Activated naive CD8-positive, alpha-beta T cell treated with anti-CD3 and anti-CD28 coated beads, Interleukin-2, amount 10 ng/mL, durations not matched to agents 7 days and 5 days (primary cell): Measurements from ENCODE around the gene CARS1. TPM values are rescaled to one million over a fixed set of nuclear protein-coding genes. Genes with fewer than 3 reads are reported as not detected.

Experiments used
- ATAC-seq: fragments of 150-1000 bp; cut with Tn5 transposase; one replicate; pipeline ENCODE4 v1.10.0; 2021; ENCODE audit warnings: low read depth, moderate library complexity
- POLR2A ChIA-PET: fragments of 350-600 bp; sonication (Branson Sonifier 250); formaldehyde crosslinking; loops from one replicate; lab custom pipeline; 2021; ENCODE audit warnings: antibody characterized with exemption; lab: Charles Lee
- DNase-seq: peaks from one replicate; pipeline ENCODE4 v3.0.0; 2021
- H3K27ac Mint-ChIP-seq: one replicate; pipeline ENCODE4 v1.8.0; 2022; ENCODE audit warnings: mild to moderate bottlenecking, mixed read lengths
- H3K27me3 Mint-ChIP-seq: one replicate; pipeline ENCODE4 v1.8.0; 2022; ENCODE audit warnings: mild to moderate bottlenecking, moderate library complexity, mixed read lengths
- H3K36me3 Mint-ChIP-seq: one replicate; pipeline ENCODE4 v1.8.0; 2021; ENCODE audit warnings: mild to moderate bottlenecking, mixed read lengths
- H3K4me1 Mint-ChIP-seq: one replicate; pipeline ENCODE4 v1.8.0; 2021; ENCODE audit warnings: mixed read lengths
- H3K4me3 Mint-ChIP-seq: one replicate; pipeline ENCODE4 v1.8.0; 2022; ENCODE audit warnings: mild to moderate bottlenecking, moderate library complexity, mixed read lengths
- H3K9me3 Mint-ChIP-seq: one replicate; pipeline ENCODE4 v1.8.0; 2021; ENCODE audit warnings: mixed read lengths
- total RNA-seq, 2 experiments: library from RNA; stranded (reverse); gene quantifications; one replicate each; pipeline ENCODE4 v1.2.3, GENCODE V29; 2021

CARS1 gene
- total RNA-seq, 2 experiments from 2014 or later, result 100 to 111 TPM

GRCh38 chr11:3002351-3002861, 54.8 kb downstream of the CARS1 start:
- no peak overlapping the region for H3K4me3 Mint-ChIP-seq
- POLR2A ChIA-PET, result interaction anchor here (5.3 kb wide), 1 partner anchor 13 kb away, joined by 37 read pairs; no protein-coding TSS in a partner anchor
- H3K9me3 Mint-ChIP-seq, result no peaks in the 10 kb centered on the region
- H3K4me1 Mint-ChIP-seq, result peaks cover 17% of the 10 kb centered on the region
- no peaks in the 10 kb centered on the region for H3K27me3 Mint-ChIP-seq
- DNase-seq, result no peak
- no peak for ATAC-seq
- H3K27ac Mint-ChIP-seq, result peak overlapping the region; percentile 40
- peaks cover 39% of the 10 kb centered on the region for H3K36me3 Mint-ChIP-seq

GRCh38 chr11:3001496-3001895, 55.7 kb downstream of the CARS1 start:
- Mint-ChIP-seq H3K27me3 (no peaks in the 10 kb centered on the region), H3K36me3 (peaks cover 39% of the 10 kb centered on the region), H3K27ac (peak overlapping the region; percentile 43), H3K4me3 (no peak overlapping the region), H3K4me1 (peaks cover 12% of the 10 kb centered on the region), H3K9me3 (no peaks in the 10 kb centered on the region)
- POLR2A ChIA-PET, result interaction anchor here (1.4 kb wide), 1 partner anchor 9 kb away, joined by 7 read pairs; the partner anchor contains the start of gene NAP1L4
- DNase-seq (no peak), ATAC-seq (no peak)

DNA sequence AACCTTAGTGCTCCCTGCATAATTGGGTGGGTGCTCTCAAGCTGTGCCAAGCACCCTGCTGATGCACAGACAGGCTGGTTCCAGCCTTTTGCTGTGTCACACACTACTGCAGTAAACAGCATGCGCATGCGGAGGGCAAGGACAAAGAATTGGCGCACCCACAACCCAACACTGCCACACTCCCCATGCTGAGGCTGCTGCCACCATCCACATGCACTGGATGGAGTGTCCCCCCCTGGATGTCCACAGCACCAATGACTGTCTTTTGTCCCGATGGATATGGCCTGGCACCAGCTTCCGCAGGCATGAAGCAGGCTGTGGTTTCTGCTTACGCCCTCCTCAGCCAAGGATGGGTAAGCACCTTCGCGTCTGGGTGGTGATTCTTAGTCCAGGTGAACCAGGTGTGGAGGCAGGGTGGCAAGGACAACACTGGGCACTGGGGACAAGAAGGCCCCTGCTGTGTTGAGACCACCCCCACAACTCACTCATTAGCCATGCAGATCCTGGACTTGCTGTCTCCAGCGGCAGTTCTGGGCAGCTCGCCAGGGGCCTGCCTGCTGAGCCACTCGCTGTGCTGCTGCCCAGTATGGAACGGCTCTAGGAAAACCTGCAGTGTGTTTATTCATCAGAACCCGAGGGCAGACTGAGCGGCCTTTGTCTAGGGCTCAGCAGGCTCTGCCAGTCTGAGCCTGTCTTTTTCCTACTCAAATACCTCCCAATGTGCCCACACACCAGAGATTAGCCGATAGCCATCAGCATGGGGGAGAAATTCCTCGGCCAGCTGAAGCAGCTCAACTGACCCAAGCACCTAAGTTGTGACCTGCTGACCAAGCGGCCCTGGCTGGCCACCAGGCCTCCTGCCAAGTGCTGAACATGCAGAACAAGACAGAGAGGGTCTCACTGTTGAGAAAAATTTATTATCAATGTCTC, 56.9 kb downstream of the CARS1 start:
- H3K4me1 Mint-ChIP-seq, result peaks cover 6% of the 10 kb centered on the region
- H3K27me3 Mint-ChIP-seq, result no peaks in the 10 kb centered on the region
- H3K36me3 Mint-ChIP-seq, result peaks cover 36% of the 10 kb centered on the region
- H3K27ac Mint-ChIP-seq, result no peak overlapping the region
- H3K9me3 Mint-ChIP-seq, result no peaks in the 10 kb centered on the region
- DNase-seq, result no peak
- POLR2A ChIA-PET, result interaction anchor here (1.4 kb wide), 1 partner anchor 8 kb away, joined by 7 read pairs; the partner anchor contains the start of gene NAP1L4
- no peak overlapping the region for H3K4me3 Mint-ChIP-seq
- no peak for ATAC-seq

DNA sequence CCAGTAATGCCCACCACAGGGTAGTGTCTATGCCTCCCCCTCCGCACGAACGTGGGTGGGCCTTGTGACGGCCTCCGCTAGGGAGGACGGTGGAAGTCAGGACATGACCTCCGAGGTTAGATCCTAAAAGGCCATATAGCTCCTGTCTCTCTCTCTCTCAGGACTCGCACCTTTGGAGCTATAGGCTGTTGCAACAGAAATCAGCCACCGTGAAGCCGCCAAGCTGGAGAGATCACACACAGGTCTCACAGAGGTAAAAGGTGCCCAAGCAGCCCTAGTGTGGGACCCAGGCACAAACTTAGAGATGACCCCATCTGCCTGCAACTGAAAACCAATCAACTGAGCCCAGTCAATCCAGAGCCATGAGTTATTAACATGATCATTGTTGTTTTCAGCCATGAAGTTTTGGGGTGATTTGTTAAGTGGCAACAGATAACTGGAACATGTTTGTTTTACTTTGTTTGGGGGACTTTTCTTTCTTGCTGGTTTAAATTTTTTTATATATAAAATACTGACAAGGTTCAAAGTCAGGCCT, 57.7 kb downstream of the CARS1 start:
- H3K36me3 Mint-ChIP-seq, result peaks cover 36% of the 10 kb centered on the region
- POLR2A ChIA-PET, result no interaction called here
- H3K27me3 Mint-ChIP-seq, result no peaks in the 10 kb centered on the region
- ATAC-seq (no peak), DNase-seq (no peak)
- H3K9me3 Mint-ChIP-seq, result no peaks in the 10 kb centered on the region
- H3K27ac Mint-ChIP-seq, result no peak overlapping the region
- peaks cover 5% of the 10 kb centered on the region for H3K4me1 Mint-ChIP-seq
- H3K4me3 Mint-ChIP-seq, result no peak overlapping the region

- peaks cover 25% of the 10 kb centered on the region for H3K36me3 Mint-ChIP-seq
- H3K4me3 Mint-ChIP-seq, result no peak overlapping the region
- H3K9me3 Mint-ChIP-seq, result no peaks in the 10 kb centered on the region
- H3K4me1 Mint-ChIP-seq, result peaks cover 2% of the 10 kb centered on the region
- POLR2A ChIA-PET, result interaction anchor here (0.6 to 2.2 kb wide), 5 partner anchors 9 to 24 kb away, joined by 3 to 11 read pairs (median 4); no protein-coding TSS in a partner anchor
- no peak overlapping the region for H3K27ac Mint-ChIP-seq
- DNase-seq, result no peak
- ATAC-seq, result no peak
- H3K27me3 Mint-ChIP-seq, result no peaks in the 10 kb centered on the region
Observed at GRCh38 chr11:2998073-2998850, 59.0 kb downstream of the CARS1 start.

DNA sequence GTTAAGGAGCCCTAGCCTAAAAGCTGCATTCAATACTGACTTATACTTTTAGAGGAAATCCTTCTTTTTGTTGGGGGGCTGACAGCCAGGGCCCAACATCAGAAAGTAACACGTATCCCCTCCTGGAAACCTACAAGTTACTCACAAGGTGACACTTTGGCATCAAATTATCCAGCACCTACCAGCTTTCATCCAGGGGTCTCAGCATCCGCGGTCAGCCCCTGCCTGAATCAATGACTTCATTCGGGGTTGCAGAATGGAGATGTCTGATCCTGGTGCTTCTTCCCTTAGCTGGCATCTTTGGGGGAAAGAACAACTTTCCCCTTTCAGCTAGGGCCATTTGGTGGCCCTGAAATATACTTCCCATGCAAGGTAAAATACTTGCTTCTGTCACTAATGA, 59.8 kb downstream of the CARS1 start:
- ATAC-seq, result no peak
- no peaks in the 10 kb centered on the region for H3K27me3 Mint-ChIP-seq
- peaks cover 2% of the 10 kb centered on the region for H3K4me1 Mint-ChIP-seq
- no peaks in the 10 kb centered on the region for H3K9me3 Mint-ChIP-seq
- H3K27ac Mint-ChIP-seq, result no peak overlapping the region
- H3K4me3 Mint-ChIP-seq, result no peak overlapping the region
- DNase-seq, result no peak
- peaks cover 17% of the 10 kb centered on the region for H3K36me3 Mint-ChIP-seq
- POLR2A ChIA-PET, result interaction anchor here (1.0 to 2.2 kb wide), 4 partner anchors 9 to 25 kb away, joined by 4 to 11 read pairs (median 4); no protein-coding TSS in a partner anchor

DNA sequence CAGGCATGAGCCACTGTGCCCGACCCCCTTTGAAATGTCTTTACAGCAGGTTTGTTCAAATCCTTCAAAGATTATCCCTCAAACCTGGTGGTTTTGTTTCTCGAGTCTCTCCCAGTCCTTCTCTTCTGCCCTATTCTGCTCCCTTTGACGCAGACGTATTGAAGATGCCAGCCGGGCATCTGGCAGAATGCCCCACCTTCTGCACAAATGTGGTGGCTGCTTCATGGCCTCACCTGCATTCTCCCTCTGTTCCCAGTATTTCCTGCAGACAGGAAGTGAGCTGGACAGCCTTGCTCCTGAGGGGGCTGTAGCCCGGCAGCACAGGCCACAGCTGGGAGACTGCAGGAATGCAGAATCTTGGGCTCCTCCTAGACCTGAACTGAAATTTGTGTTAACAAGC, 60.2 kb downstream of the CARS1 start:
- ATAC-seq (no peak), DNase-seq (no peak)
- no peak overlapping the region for H3K27ac Mint-ChIP-seq
- H3K27me3 Mint-ChIP-seq, result no peaks in the 10 kb centered on the region
- POLR2A ChIA-PET, result interaction anchor here (1.0 to 2.2 kb wide), 4 partner anchors 10 to 26 kb away, joined by 4 to 11 read pairs (median 4); no protein-coding TSS in a partner anchor
- H3K4me3 Mint-ChIP-seq, result no peak overlapping the region
- peaks cover 18% of the 10 kb centered on the region for H3K36me3 Mint-ChIP-seq
- H3K4me1 Mint-ChIP-seq, result peaks cover 2% of the 10 kb centered on the region
- no peaks in the 10 kb centered on the region for H3K9me3 Mint-ChIP-seq

- POLR2A ChIA-PET, result interaction anchor here (8.5 kb wide), 1 partner anchor 15 kb away, joined by 303 read pairs; no protein-coding TSS in a partner anchor
- Mint-ChIP-seq H3K9me3 (no peaks in the 10 kb centered on the region), H3K27ac (no peak overlapping the region), H3K27me3 (no peaks in the 10 kb centered on the region), H3K36me3 (peaks cover 13% of the 10 kb centered on the region), H3K4me1 (peaks cover 2% of the 10 kb centered on the region), H3K4me3 (no peak overlapping the region)
- ATAC-seq (no peak), DNase-seq (no peak)
Observed at GRCh38 chr11:2995893-2996554, 61.2 kb downstream of the CARS1 start.

GRCh38 chr11:2995031-2995561, 62.1 kb downstream of the CARS1 start:
- Mint-ChIP-seq H3K9me3 (no peaks in the 10 kb centered on the region), H3K36me3 (peaks cover 11% of the 10 kb centered on the region), H3K27ac (no peak overlapping the region), H3K27me3 (no peaks in the 10 kb centered on the region), H3K4me1 (peaks cover 3% of the 10 kb centered on the region), H3K4me3 (no peak overlapping the region)
- POLR2A ChIA-PET, result interaction anchor here (0.7 to 8.5 kb wide), 2 partner anchors 9 to 16 kb away, joined by 3 to 303 read pairs; no protein-coding TSS in a partner anchor
- no peak for DNase-seq
- ATAC-seq, result no peak

GRCh38 chr11:2994336-2994730, 62.9 kb downstream of the CARS1 start:
- H3K4me3 Mint-ChIP-seq, result no peak overlapping the region
- H3K36me3 Mint-ChIP-seq, result peaks cover 14% of the 10 kb centered on the region
- POLR2A ChIA-PET, result interaction anchor here (0.7 to 8.5 kb wide), 2 partner anchors 9 to 17 kb away, joined by 3 to 303 read pairs; no protein-coding TSS in a partner anchor
- no peaks in the 10 kb centered on the region for H3K27me3 Mint-ChIP-seq
- DNase-seq, result no peak
- peak overlapping the region; percentile 70 for H3K27ac Mint-ChIP-seq
- H3K4me1 Mint-ChIP-seq, result peaks cover 5% of the 10 kb centered on the region
- no peak for ATAC-seq
- H3K9me3 Mint-ChIP-seq, result no peaks in the 10 kb centered on the region

DNA sequence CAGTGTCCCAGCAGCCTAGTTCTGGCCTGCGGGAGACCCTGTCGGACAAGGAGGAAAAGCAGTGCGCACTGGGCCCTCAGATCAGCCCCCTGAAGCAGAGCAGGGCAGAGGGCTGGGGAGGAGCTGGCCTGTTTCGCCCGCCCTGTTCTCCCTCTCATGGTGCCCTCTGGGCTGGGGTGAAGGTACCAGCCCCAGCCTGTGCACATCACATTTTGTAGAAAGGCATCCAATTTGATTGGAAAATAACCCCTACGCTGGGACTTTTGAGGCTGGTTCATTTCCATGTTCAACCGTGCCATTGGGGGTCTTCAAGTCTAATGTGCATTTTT, 64.3 kb downstream of the CARS1 start:
- Mint-ChIP-seq H3K9me3 (no peaks in the 10 kb centered on the region), H3K27me3 (no peaks in the 10 kb centered on the region), H3K4me3 (peak overlapping the region; percentile 95), H3K4me1 (peaks cover 8% of the 10 kb centered on the region), H3K27ac (peak overlapping the region; percentile 95), H3K36me3 (peaks cover 19% of the 10 kb centered on the region)
- DNase-seq (no peak), ATAC-seq (no peak)
- POLR2A ChIA-PET, result interaction anchor here (1.3 to 8.5 kb wide), 3 partner anchors 12 to 53 kb away, joined by 3 to 303 read pairs (median 5); no protein-coding TSS in a partner anchor
